Neural cell (in vitro differentiated cells): Measurements from ENCODE around the gene TLE7. TPM values are rescaled to one million over a fixed set of nuclear protein-coding genes. Genes with fewer than 3 reads are reported as not detected.

ENCODE experiments used
- H2AFZ ChIP-seq: fragments of 200-600, 300-800 bp; sonication (generic), shearing (Covaris generic); 2 replicates; pipeline ENCODE4 v1.6.0; 2014; ENCODE audit warnings: low read depth, mild to moderate bottlenecking, antibody characterized with exemption, low read length, moderate library complexity
- H3F3A ChIP-seq: fragments of 200-600 bp; shearing (Covaris generic); 2 replicates; pipeline ENCODE4 v1.6.1; 2016; ENCODE audit warnings: mild to moderate bottlenecking, moderate library complexity, mixed read lengths, antibody characterized with exemption, low read length; ENCODE audit not compliant: insufficient read depth, poor library complexity, severe bottlenecking
- H3K27ac ChIP-seq: fragments of 200-600, 300-800 bp; sonication (generic), shearing (Covaris generic); 2 replicates; pipeline ENCODE4 v1.5.1; 2014; ENCODE audit warnings: mild to moderate bottlenecking, low read length, moderate library complexity
- H3K27me3 ChIP-seq: fragments of 300-800, 200-600 bp; sonication (generic), shearing (Covaris generic); 2 replicates; pipeline ENCODE4 v1.6.0; 2014; ENCODE audit warnings: mild to moderate bottlenecking, low read depth, low read length, moderate library complexity; ENCODE audit not compliant: insufficient read depth
- H3K36me3 ChIP-seq: fragments of 300-800, 200-600 bp; sonication (generic), shearing (Covaris generic); 2 replicates; pipeline ENCODE4 v1.5.1; 2014; ENCODE audit warnings: mild to moderate bottlenecking, antibody characterized with exemption, low read length, moderate library complexity; ENCODE audit not compliant: insufficient read depth
- H3K4me2 ChIP-seq: fragments of 300-800, 200-600 bp; sonication (generic), shearing (Covaris generic); 2 replicates; pipeline ENCODE4 v1.6.0; 2014; ENCODE audit warnings: mild to moderate bottlenecking, low read length
- H3K4me3 ChIP-seq: fragments of 300-800, 200-600 bp; sonication (generic), shearing (Covaris generic); 2 replicates; pipeline ENCODE4 v1.5.1; 2014; ENCODE audit warnings: mild to moderate bottlenecking, low read length, moderate library complexity
- H3K79me2 ChIP-seq: fragments of 200-600 bp; shearing (Covaris generic); replicated peaks from 2 replicates; pipeline ENCODE4 v1.6.0; 2014; ENCODE audit warnings: mild to moderate bottlenecking, low read length, moderate library complexity; ENCODE audit not compliant: insufficient read depth
- H3K9ac ChIP-seq: fragments of 300-800, 200-600 bp; sonication (generic), shearing (Covaris generic); 2 replicates; pipeline ENCODE4 v1.6.1; 2016; ENCODE audit warnings: mild to moderate bottlenecking, low read length, mixed read lengths
- H3K9me2 ChIP-seq: fragments of 200-600 bp; shearing (Covaris generic); 2 replicates; pipeline ENCODE4 v1.6.1; 2016; ENCODE audit warnings: mild to moderate bottlenecking, low read length, mixed read lengths; ENCODE audit not compliant: insufficient read depth
- H3K9me3 ChIP-seq: fragments of 200-600, 300-800 bp; sonication (generic), shearing (Covaris generic); 2 replicates; pipeline ENCODE4 v1.6.1; 2016; ENCODE audit warnings: mild to moderate bottlenecking, mixed run types, low read length, moderate library complexity, mixed read lengths
- H4K20me1 ChIP-seq: fragments of 200-600 bp; shearing (Covaris generic); 2 replicates; pipeline ENCODE4 v1.6.1; 2016; ENCODE audit warnings: mild to moderate bottlenecking, mixed run types; ENCODE audit not compliant: insufficient read depth
- EP300 ChIP-seq: fragments of 450-650 bp; conservative IDR thresholded peaks from 2 replicates; pipeline ENCODE4 v1.6.1; 2014; ENCODE audit warnings: antibody characterized with exemption, mild to moderate bottlenecking, moderate library complexity; ENCODE audit not compliant: poor library complexity, severe bottlenecking
- EZH2 ChIP-seq: fragments of 200-600, 300-800 bp; shearing (Covaris generic), sonication (generic); IDR thresholded peaks from 2 replicates; pipeline ENCODE4 v1.6.1; 2014; ENCODE audit warnings: antibody characterized with exemption, low read length, borderline replicate concordance, mild to moderate bottlenecking; ENCODE audit not compliant: insufficient read depth, poor library complexity, severe bottlenecking
- MXI1 ChIP-seq: fragments of 450-650 bp; conservative IDR thresholded peaks from 2 replicates; pipeline ENCODE4 v1.6.1; 2014; ENCODE audit warnings: antibody characterized with exemption, mild to moderate bottlenecking; ENCODE audit not compliant: poor library complexity, severe bottlenecking
- POLR2AphosphoS5 ChIP-seq: IDR thresholded peaks from 2 replicates; pipeline ENCODE4 v1.6.1; 2012
- SMC3 ChIP-seq: fragments of 450-650 bp; conservative IDR thresholded peaks from 2 replicates; pipeline ENCODE4 v1.6.1; 2014; ENCODE audit warnings: antibody characterized with exemption, mild to moderate bottlenecking, moderate library complexity; ENCODE audit not compliant: poor library complexity
- TAF1 ChIP-seq: IDR thresholded peaks from 2 replicates; pipeline ENCODE4 v1.6.1; 2012; ENCODE audit warnings: low read depth
- polyA plus RNA-seq: library from polyadenylated mRNA; depleted of rRNA; stranded (reverse); fragments of >200 nt; gene quantifications from 2 replicates; pipeline ENCODE4 v1.2.3, GENCODE V29; 2014
- TF ChIP-seq, protein P1 (sequence below): IDR thresholded peaks from 2 replicates; pipeline ENCODE4 v1.6.1; 2012; ENCODE audit warnings: borderline replicate concordance
- TF ChIP-seq, protein P2 (sequence below): fragments of 450-650 bp; IDR thresholded peaks from 2 replicates; pipeline ENCODE4 v1.5.1; 2014; ENCODE audit warnings: antibody characterized with exemption, mild to moderate bottlenecking, moderate library complexity; ENCODE audit not compliant: poor library complexity, severe bottlenecking

Gene TLE7
- polyA plus RNA-seq, 1 donor from 2014 or later = not detected

DNA sequence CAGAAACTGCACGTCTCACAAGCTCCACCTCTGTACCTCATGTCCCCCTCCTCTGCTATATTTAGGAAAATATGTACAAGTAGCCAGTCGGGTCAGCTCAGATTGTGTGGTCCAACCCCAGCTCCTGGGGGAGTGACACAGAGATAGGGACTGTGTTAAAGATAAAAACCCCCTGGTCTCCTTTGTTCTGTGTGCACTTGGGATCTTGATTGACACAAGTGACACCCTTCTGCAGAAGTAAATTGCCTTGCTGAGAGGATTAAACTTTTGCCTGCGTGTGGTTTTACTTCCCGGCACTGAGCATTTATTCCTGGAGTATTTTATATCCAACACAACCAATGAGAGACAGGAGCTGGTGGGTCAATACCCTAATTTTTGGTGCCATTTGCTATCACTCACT, 37.5 kb downstream of the TLE7 start:
- Histone ChIP-seq H3K36me3 (no peaks in the 10 kb centered on the region), H3K9ac (peak overlapping the region; percentile 33), H3F3A (no peaks in the 10 kb centered on the region), H3K4me3 (no peak overlapping the region), H3K9me2 (no peaks in the 10 kb centered on the region), H3K27me3 (no peaks in the 10 kb centered on the region), H3K79me2 (no peaks in the 10 kb centered on the region), H3K9me3 (no peaks in the 10 kb centered on the region), H3K27ac (peak overlapping the region; percentile 50), H3K4me2 (no peak overlapping the region), H4K20me1 (no peaks in the 10 kb centered on the region), H2AFZ (no peak overlapping the region)
- peak; percentile 54 for TF ChIP-seq EP300
- TF ChIP-seq POLR2AphosphoS5 = no peak

DNA sequence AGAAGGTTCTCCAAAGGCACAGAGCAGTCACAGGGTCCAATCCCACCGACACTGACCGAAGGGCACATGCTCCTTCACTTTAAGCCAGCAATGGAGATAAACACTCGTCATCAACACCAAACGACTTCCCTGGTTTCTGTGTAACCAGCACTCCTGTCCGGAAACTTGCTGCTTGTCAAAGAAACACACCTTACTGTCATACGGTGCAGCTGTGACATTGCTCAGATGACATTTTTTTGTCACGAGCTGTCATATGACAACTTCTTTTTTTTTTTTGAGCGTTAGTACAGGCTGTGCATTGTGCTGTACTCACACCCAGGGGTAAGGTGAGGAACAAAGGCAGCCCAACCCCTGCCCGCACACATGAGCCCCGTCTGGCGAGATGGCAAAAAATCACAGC, 39.2 kb downstream of the TLE7 start:
- no peaks in the 10 kb centered on the region for H3K9me3 ChIP-seq
- no peak overlapping the region for H2AFZ ChIP-seq
- no peaks in the 10 kb centered on the region for H3K9me2 ChIP-seq
- no peaks in the 10 kb centered on the region for H3K27me3 ChIP-seq
- H3K9ac ChIP-seq = peak overlapping the region; percentile 43
- H3K79me2 ChIP-seq = no peaks in the 10 kb centered on the region
- H3F3A ChIP-seq = no peaks in the 10 kb centered on the region
- no peaks in the 10 kb centered on the region for H3K36me3 ChIP-seq
- H3K4me2 ChIP-seq = no peak overlapping the region
- no peaks in the 10 kb centered on the region for H4K20me1 ChIP-seq
- peak overlapping the region; percentile 53 for H3K27ac ChIP-seq
- no peak overlapping the region for H3K4me3 ChIP-seq
- TF ChIP-seq EP300 (peak; percentile 84), POLR2AphosphoS5 (peak; percentile 12)
- TF ChIP-seq, protein P1, sequence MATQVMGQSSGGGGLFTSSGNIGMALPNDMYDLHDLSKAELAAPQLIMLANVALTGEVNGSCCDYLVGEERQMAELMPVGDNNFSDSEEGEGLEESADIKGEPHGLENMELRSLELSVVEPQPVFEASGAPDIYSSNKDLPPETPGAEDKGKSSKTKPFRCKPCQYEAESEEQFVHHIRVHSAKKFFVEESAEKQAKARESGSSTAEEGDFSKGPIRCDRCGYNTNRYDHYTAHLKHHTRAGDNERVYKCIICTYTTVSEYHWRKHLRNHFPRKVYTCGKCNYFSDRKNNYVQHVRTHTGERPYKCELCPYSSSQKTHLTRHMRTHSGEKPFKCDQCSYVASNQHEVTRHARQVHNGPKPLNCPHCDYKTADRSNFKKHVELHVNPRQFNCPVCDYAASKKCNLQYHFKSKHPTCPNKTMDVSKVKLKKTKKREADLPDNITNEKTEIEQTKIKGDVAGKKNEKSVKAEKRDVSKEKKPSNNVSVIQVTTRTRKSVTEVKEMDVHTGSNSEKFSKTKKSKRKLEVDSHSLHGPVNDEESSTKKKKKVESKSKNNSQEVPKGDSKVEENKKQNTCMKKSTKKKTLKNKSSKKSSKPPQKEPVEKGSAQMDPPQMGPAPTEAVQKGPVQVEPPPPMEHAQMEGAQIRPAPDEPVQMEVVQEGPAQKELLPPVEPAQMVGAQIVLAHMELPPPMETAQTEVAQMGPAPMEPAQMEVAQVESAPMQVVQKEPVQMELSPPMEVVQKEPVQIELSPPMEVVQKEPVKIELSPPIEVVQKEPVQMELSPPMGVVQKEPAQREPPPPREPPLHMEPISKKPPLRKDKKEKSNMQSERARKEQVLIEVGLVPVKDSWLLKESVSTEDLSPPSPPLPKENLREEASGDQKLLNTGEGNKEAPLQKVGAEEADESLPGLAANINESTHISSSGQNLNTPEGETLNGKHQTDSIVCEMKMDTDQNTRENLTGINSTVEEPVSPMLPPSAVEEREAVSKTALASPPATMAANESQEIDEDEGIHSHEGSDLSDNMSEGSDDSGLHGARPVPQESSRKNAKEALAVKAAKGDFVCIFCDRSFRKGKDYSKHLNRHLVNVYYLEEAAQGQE = no peak

DNA sequence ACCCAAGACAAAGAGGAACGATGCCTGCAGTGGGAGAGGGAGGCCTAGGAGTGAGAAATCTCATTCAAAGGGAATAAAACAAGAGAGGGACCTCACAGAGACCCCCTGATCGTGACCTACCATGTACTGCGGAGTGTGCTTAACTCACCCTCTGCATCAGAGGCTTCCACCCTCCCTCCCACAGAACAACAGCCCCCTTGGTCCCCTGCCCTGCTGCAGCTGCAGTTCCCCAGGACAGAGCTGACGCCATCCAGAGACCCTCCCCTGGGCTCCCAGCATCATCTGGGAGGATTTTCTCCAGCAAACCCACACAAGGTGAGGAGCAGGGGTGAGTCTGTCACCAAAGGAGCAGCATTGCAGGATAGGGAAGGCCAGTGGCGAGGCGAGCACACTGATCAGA, 39.8 kb downstream of the TLE7 start:
- no peak overlapping the region for H2AFZ ChIP-seq
- H3K9ac ChIP-seq = peak overlapping the region; percentile 32
- no peaks in the 10 kb centered on the region for H3K27me3 ChIP-seq
- no peaks in the 10 kb centered on the region for H4K20me1 ChIP-seq
- H3K9me3 ChIP-seq = no peaks in the 10 kb centered on the region
- no peaks in the 10 kb centered on the region for H3K9me2 ChIP-seq
- no peaks in the 10 kb centered on the region for H3K36me3 ChIP-seq
- no peak for TF ChIP-seq TAF1
- H3K4me3 ChIP-seq = no peak overlapping the region
- peak overlapping the region; percentile 53 for H3K27ac ChIP-seq
- no peak overlapping the region for H3K4me2 ChIP-seq
- no peaks in the 10 kb centered on the region for H3F3A ChIP-seq
- no peaks in the 10 kb centered on the region for H3K79me2 ChIP-seq

DNA sequence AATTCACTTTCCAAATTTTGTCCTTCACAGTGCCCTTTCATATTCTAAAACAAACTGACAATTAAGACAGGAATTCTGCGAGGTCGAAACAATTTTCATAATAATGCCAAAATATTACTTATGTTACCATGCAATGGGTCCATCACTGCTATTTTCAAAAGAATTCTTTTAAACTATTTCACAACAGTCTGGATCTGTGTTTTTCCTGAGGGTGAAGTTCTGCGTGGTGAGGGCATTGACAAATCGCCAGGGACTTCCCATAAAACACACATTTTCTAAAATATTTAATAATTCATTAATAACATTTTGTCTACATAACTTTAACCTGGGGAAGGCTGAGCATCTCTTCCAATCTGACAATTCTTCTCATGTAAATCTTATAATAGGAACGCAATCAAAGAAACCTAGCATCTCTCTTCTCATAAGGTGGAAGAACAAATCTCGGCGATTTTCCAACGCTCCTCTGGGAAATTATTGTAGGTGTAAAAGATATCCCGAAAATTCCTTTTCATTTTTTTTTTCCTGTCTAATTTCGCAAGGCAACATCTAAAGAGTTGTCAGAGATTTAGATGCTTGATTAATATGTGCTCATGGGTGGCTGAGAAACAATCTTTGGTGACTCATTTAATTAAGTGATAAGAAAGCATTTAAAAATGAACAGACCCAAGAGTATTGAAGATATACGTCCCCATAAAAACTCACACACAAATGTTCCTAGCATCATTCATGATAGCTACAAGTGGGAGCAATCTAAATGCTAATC, 41.9 kb downstream of the TLE7 start:
- Histone ChIP-seq H3K36me3 (no peaks in the 10 kb centered on the region), H3K79me2 (no peaks in the 10 kb centered on the region), H3K27me3 (no peaks in the 10 kb centered on the region), H4K20me1 (no peaks in the 10 kb centered on the region), H3K9me2 (no peaks in the 10 kb centered on the region), H3K9me3 (no peaks in the 10 kb centered on the region), H3K4me2 (no peak overlapping the region), H3K4me3 (no peak overlapping the region), H3F3A (no peaks in the 10 kb centered on the region), H3K27ac (no peak overlapping the region), H3K9ac (no peak overlapping the region), H2AFZ (no peak overlapping the region)
- TF ChIP-seq MXI1 = no peak
- no peak for TF ChIP-seq EP300
- TF ChIP-seq EZH2 = no peak
- TF ChIP-seq TAF1 = no peak
- no peak for TF ChIP-seq SMC3
- TF ChIP-seq, protein P2, sequence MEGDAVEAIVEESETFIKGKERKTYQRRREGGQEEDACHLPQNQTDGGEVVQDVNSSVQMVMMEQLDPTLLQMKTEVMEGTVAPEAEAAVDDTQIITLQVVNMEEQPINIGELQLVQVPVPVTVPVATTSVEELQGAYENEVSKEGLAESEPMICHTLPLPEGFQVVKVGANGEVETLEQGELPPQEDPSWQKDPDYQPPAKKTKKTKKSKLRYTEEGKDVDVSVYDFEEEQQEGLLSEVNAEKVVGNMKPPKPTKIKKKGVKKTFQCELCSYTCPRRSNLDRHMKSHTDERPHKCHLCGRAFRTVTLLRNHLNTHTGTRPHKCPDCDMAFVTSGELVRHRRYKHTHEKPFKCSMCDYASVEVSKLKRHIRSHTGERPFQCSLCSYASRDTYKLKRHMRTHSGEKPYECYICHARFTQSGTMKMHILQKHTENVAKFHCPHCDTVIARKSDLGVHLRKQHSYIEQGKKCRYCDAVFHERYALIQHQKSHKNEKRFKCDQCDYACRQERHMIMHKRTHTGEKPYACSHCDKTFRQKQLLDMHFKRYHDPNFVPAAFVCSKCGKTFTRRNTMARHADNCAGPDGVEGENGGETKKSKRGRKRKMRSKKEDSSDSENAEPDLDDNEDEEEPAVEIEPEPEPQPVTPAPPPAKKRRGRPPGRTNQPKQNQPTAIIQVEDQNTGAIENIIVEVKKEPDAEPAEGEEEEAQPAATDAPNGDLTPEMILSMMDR = no peak
- TF ChIP-seq POLR2AphosphoS5 = no peak
